Measurements from ENCODE around the gene VWA7.

GRCh38 chr6:31761343-31761742, 15.8 kb downstream of the VWA7 start:
- TF ChIP-seq POLR2A (IDR thresholded peaks at IDR 0.05; ENCODE audit: extremely low read depth, insufficient read length) (no peak), MAX (IDR thresholded peaks at IDR 0.05; ENCODE audit: low read depth, low read length) (no peak), CTCF (IDR thresholded peaks at IDR 0.05; ENCODE audit: low read depth, low read length) (no peak), MYC (IDR thresholded peaks at IDR 0.05; ENCODE audit: low read depth, low read length) (no peak)
